ENCODE results near the gene PRKCH.
"Not testable (repeated sequence)": the region's sequence is repeated elsewhere in the genome, so short reads cannot be mapped to it uniquely, and the experiment has no call there.

Gene PRKCH

DNA sequence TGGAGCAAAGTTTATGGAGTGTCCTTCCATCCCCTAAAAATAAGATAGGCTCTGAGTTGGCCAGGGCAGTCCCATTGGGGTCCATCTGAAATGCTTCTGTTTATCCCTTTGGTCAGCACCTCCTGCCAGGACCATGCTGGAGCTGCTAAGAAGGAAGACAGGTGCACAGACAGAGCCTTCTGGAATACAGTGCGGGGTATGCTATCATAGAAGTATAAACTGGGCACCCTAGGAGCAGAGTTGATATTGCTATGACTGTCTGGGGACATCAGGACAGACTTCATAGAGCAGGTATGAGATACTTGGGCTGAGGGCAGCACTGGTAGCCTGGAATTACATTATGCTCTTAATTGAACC is 203.5 kb downstream of the PRKCH start:
- no peak for DNase-seq (ENCODE audit: low read depth in 4 of 4, low spot score in 1 of 4)

DNA sequence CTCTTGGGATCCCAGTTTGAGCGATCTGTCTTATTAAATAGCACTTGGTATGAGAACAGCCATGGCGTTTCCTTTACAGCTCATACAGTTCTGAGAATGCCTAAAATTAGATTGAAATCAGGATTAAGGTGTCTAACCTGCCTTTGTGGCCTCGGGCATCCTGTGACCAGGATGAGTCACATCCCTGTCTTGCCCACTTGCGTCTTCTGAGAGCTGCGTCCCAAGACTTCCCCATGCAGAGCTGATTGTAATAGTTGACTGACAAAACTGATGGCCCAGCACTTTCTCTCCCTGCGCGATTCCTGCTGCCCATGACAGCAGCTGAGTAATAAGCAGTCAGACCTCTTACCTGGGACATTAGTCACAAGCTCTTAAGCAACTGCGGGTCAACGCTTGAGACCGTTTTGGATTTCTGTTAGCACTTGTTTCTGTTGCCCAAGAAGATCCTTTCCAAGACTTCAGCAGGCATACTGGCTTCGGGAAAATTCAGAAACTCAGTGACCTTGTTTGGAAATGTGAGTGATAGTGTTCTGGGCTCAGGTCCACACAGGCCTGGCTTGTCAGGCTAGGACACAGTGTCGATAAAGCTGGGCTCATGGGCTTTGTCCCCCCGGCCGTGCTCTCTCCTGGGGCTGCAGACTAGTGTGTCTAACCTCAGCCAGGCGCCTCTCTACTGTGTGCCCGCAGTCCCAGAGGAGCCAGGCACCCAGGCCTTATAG is 204.1 kb downstream of the PRKCH start:
- DNase-seq (ENCODE audit: low read depth in 4 of 4, low spot score in 1 of 4): peak in 1 of 4 experiments; percentile 70

DNA sequence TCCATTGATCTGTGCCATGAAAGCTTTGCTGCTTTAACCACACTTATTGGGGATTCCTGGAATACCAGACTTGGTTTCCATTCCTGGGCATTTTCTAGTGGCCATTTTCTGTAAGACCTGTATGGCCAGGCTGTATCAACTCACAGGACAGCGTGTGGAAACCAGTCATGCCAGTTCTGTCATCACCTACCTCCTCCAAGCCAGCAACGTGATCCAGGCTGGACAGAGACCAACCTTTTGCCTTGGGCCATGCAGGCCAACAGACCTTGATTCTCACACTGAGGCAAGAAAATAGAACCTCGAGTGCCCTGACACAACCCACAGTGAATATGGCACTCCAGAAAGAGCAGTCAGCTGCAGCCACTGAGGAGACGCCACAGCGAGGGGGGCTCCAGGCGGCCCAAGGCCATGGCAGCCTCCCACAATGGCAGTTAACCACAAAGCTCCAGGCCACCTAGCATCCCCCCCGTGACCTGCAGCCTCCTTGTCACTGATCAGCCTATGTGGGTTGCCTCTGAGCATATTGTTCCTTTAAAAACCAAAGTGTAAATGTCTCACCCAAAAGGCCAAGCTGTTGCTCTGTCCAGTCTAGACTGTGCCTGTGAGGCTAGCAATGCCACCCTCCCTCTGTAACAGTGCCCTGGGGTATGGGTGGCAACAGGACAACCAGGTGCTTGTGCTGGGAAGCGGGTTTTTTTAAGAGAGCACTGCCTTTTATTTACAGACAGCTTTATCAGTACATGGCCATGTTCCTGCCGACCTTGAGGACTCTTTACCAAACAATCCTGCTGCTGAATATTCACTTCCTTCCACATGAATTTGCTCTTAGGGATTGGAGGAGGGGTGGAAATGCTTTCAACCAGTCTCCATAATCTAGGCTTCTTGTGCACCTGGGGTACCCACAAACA is 205.3 kb downstream of the PRKCH start:
- DNase-seq (ENCODE audit: low read depth in 4 of 4, low spot score in 1 of 4): no peak

GRCh38 chr14:61527325-61528100 is 206.1 kb downstream of the PRKCH start:
- DNase-seq (ENCODE audit: low read depth in 4 of 4, low spot score in 1 of 4): no peak

DNA sequence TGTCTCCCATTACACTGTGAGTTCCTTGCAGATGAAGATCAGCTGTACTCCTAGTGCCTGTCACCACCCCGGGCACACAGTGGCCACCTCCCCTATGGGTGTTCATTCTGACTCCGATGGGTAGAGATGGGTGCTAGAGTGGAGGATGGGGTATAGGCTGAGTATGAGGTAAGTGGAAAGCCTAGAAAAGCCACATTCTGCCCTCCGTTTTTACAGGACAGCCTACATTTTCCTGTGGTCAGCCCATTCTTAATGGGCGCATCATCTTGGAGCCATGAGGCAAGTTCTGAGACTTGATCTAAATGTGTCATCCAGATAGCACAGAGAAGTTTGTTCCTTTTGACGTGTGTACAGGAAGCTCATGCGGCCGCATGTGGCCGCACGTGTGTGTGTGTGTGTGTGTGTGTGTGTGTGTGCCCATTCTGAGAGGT is 207.2 kb downstream of the PRKCH start:
- DNase-seq (ENCODE audit: low read depth in 4 of 4, low spot score in 1 of 4): peak in 1 of 4 experiments; percentile 30

- DNase-seq (ENCODE audit: low read depth in 4 of 4, low spot score in 1 of 4): not testable (repeated sequence)
Observed at GRCh38 chr14:61529360-61529759, 208.0 kb downstream of the PRKCH start.

DNA sequence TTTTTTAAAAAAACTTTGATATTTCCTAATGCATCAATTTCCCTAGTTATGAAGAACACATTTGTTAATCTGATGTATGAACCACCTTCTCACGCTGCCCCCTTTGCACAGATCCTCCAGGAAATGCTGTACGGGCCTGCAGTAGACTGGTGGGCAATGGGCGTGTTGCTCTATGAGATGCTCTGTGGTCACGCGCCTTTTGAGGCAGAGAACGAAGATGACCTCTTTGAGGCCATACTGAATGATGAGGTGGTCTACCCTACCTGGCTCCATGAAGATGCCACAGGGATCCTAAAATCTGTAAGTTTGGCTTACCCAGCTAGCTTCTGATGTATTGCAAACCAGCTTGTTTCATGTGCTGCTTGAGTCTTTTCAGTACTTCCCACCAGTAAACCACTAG is 208.9 kb downstream of the PRKCH start:
- DNase-seq (ENCODE audit: low read depth in 4 of 4, low spot score in 1 of 4): no peak

- DNase-seq (ENCODE audit: low read depth in 4 of 4, low spot score in 1 of 4): no peak
Observed at GRCh38 chr14:61530896-61531295, 209.5 kb downstream of the PRKCH start.

- DNase-seq (ENCODE audit: low read depth in 4 of 4, low spot score in 1 of 4): no peak
Observed at GRCh38 chr14:61531465-61532122, 210.2 kb downstream of the PRKCH start.

GRCh38 chr14:61532123-61532505 is 210.7 kb downstream of the PRKCH start:
- DNase-seq (ENCODE audit: low read depth in 4 of 4, low spot score in 1 of 4): no peak

- DNase-seq (ENCODE audit: low read depth in 4 of 4, low spot score in 1 of 4): no peak
Observed at GRCh38 chr14:61532763-61533162, 211.4 kb downstream of the PRKCH start.

DNA sequence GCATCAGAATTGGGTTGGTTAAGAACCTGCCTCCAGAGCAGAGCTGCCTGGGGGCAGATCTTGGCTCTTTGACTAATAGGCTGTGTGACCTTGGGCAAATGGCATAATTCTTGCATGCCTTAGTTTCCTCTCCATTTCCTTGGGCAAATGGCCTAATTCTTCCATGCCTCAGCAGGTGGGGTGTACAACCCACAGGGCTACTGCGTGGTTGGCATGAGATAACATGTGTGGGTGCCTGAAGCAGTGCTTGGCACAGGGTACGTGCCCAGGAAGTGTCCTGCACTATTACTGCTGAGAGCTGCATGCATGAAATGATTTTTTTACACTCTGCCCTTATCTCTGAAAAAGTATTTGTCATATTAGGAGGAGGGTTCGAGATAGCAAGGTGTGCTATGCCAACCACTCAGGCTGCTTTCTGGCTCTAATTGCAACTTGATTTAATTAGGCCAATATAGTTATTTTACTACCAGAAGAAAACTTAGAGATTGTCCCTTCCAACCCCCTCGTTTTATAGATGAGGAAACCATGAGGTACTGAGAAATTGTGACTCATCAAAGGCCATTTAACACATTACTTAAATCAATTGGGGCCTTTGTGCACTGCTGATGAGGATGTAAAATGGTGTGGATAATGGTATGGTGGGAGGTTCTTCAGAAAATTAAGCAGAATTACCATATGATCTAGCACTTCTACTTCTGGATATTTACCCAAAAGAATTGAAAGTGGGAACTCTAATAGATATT is 212.3 kb downstream of the PRKCH start:
- no peak for DNase-seq (ENCODE audit: low read depth in 4 of 4, low spot score in 1 of 4)

DNA sequence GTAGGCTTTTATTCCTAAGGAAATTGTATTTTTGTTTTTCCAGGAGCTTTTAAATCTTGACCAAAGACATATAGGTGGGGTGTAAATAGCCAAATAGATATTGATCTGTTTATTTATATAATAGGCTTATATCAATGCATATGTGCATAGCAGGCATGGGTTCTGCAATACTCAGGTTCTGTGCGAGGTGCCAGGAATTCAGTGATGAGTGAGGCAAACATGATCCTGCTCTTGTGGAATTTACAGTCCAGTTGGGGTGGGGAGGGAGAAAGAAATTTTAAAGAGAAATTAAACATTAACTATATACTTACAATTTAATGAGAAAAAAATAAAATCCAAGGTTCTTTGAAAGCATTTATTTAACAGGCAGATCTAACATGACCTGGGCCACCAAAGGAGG is 213.7 kb downstream of the PRKCH start:
- DNase-seq (ENCODE audit: low read depth in 4 of 4, low spot score in 1 of 4): no peak

DNA sequence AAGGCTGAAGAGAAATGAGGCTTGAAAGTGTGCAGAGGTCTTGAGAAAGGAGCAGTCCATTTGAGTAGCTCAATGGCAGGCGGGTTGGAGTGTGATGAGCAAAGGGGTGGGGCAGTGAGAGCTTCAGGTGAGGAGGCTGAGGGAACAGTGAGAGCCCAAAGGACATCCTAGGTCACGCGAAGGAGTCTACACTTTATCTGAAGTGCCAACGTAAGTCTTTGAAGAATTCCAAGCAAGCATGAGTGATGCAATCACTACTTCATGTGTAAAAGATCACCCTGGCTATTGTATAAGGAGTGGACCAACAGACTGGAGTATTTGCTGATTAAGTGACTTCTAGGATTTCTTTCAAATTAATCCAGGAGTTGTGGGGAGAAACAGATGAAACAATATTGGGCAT is 214.1 kb downstream of the PRKCH start:
- DNase-seq (ENCODE audit: low read depth in 4 of 4, low spot score in 1 of 4): no peak

DNA sequence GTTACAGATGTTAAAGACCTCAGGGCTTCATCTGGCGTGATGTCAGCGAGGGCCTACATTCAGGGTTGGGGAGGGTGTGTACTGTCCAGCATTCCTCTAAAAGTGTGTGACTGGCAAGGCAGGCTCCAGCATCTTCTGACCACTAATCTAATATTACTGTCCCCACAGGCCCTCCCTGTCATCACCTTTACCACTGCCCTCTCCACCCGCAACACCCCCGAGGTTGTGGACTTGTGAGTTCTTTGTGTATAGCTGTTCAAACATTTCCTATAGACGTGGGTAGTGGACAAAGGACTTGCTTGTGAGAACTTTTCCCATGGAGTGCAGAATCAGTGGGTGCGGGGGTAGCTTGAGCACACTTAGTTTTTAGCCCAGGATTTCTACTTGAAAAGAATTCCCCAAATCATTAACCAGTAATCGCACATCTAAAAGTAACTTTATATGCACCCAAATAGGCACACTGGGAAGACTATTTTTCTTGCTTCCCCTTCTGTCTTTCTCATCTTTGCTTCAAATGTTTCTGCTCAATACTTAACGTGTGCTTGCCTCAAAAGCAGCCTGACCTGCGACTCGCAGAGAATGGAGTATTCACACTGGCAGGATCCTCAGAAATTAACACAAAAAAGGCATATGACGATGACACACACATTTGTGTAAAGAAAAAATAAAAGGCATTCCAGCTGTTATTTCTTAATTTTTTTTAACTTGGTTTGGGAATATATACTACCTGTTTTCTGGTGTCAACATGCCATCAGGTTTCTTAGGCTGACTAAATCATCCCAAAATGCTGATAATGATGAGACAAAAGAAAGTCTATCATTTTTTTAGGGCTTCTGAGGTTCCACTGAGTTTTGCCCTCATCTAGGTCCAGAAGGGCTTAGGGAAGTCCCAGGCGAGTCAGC is 215.5 kb downstream of the PRKCH start:
- no peak for DNase-seq (ENCODE audit: low read depth in 4 of 4, low spot score in 1 of 4)

DNA sequence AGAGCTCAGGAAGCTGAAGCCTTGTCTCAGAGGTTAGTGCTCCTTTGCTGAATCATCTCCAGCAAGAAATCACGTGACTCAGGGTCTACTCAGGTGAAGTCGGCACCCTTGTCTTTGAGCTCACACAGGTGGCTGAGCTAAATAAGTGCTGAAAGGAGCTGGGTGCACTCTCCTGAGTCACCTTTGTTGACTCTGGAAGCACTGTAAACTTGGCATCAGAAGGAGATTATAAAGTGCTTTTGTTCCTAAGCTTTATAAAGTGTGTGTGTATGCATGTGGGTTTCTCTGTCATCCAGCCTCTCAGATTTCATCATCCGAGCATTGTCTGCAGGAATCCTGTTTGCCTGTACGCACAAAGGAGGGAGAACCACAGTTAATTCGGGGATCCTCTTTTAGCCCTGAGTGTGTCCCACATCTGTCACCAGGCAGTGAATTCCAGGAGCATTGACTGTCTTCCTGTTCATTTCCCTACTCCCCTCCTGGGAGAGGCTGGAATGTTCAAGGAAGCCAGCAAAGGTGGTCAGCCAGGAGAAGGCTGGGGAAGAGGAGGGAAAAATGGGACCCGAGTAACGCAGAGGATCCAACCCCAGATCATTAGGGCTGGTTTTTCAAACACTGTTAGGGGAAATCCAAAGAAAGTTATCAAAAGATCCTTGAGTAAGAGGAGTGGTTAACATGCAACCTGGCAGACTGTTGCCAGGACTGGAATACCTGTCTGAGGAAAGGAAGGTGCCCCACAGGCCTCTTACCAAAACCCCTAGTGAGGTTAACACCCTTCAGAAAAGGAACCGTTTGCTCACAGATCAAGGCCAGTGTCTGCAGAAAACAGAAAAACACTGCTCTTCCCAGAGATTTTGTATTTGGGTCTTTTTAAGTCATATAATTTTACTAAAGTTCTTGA is 216.4 kb downstream of the PRKCH start:
- peak in 2 of 4 experiments; percentile 38 to 40 for DNase-seq (ENCODE audit: low read depth in 4 of 4, low spot score in 1 of 4)

DNA sequence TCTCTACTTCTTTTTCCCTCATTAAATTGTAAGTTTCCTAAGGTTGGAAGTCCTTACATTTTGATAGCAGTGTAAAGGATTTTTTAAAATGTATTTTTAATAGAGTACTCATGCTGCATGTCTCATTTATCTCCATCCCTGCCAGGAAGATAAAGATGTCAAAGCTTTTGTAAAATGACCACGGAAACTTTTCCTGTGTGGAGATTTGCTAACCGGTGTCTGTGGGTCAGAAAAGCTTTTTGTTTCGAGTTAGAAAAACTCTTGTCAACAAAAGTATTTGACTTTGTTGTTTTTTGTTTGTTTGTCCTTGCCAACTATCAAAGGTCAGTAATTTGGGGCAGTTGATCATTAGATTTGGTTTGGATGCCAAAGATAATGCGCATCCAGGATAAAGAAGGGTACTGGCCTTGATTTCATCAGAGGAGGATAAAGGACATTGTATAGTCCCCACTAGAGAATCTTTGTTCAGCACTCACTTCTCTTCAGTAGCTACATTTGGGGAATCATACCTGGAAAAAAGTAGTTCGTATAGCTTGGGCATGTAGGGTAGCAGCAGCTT is 217.2 kb downstream of the PRKCH start:
- DNase-seq (ENCODE audit: low read depth in 4 of 4, low spot score in 1 of 4): no peak

DNA sequence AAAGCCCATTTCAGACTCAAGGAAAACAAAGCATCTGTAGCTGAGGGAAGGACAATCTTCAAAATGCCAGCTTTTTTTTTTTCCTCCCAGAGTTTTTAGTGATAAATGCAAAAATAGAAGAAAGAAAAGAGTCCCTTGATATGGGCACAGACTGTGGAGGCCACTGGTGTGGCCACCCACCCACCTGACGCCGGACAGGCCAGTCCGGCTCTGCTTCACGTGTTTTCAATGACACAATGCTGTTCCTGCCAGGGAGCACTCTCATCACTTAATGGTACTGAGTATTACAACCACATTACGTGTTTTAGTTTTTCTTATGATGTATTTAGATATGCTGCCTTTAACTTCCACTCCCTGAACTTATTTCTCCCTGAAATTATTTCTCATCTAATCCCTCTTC is 218.3 kb downstream of the PRKCH start:
- no peak for DNase-seq (ENCODE audit: low read depth in 4 of 4, low spot score in 1 of 4)
